Posterior vena cava (tissue), 2 donors: ENCODE measurements around the gene LYST. TPM values are rescaled to one million over a fixed set of nuclear protein-coding genes. Genes with fewer than 3 reads are reported as not detected.

Experiments
- DNase-seq: peaks from one replicate; pipeline ENCODE4 v3.0.0-alpha.2; 2020; ENCODE audit warnings: low spot score
- intact Hi-C, 2 donors: fragments of 100-400 bp; cut with DNase I; formaldehyde crosslinking; loops; one replicate each; pipeline versions ENCODE4 v1.14.1 to v1.14.2; 2022 to 2023
- total RNA-seq, 2 donors: library from RNA; stranded (reverse); fragmentation: NEBNext Ultra II Directional; extraction: Animal tissue kit (Norgen Biotek cat#: 25700); gene quantifications; one replicate each; pipeline ENCODE4 v1.2.1, GENCODE V29; 2021
- donor health status: DM: yes; HTN: yes; CAD: no.
- donor health status: DM: yes; HTN: yes; CAD: no.

LYST gene
- total RNA-seq, 2 donors from 2014 or later = 51.2 to 53.5 TPM

DNA sequence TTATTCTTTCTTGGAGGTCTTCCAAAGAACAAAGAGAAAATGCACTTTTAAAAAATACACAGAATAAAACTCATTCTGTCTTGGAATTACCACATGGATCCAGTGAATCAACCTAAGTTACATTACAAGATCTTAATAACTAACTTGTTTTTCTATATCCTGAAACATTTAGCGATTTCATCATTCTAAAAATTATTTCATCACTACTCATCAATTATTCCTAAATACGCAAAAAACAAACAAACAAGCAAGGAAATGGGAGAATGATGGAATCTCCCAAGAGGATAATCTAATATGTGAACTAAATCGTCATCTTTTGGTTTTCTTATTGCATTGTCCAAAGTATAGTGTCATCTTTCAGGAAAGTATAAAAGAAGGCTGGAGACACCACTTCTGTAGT is 178.6 kb downstream of the LYST start:
- intact Hi-C loops = no loop called here
- DNase-seq = no peak

GRCh38 chr1:235683653-235684052 is 183.1 kb downstream of the LYST start:
- intact Hi-C loops = no loop called here
- DNase-seq = no peak

GRCh38 chr1:235682216-235682615 is 184.5 kb downstream of the LYST start:
- intact Hi-C loops = no loop called here
- no peak for DNase-seq

DNA sequence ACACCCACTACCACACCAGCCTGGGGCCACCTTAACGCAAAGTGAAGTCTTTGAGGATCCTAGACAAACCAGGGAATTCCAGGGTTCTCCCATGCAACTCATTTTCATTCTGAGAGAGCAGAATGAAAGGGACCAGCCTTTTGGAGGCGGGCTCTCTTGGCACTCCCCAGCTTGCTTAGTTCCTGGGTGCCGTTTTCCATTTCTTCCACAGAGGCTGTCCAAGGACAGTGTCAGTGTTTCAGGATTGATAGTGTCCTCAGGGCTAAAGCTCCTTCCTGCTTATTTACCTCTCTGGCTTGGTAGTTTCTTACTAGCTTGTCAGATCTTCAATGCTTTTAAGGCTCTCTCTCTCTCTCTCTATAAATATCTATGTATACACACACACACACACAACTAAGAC is 187.1 kb downstream of the LYST start:
- intact Hi-C loops = no loop called here
- DNase-seq = no peak

DNA sequence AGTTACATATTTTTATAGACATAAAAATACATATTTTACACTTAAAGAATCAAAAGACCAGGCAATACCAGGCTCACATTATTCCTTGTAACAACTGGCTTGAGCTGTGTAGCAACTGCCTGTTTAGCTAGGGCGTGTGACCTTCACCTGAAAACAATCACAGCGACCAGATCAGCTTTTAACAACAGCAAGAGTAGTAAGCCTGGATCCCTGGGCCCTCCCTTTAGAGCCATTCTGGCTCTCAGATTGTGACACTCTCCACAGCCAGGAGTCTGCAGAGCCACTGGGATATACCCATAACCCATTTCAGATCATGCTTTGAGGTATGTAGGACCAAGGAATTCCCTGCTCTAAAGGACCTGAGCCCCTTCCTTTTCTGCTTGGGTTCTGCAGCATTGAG is 187.7 kb downstream of the LYST start:
- intact Hi-C loops = no loop called here
- no peak for DNase-seq

- no peak for DNase-seq
- intact Hi-C loops = no loop called here
These were observed 191.4 kb downstream of the LYST start for GRCh38 chr1:235675152-235675890.

DNA sequence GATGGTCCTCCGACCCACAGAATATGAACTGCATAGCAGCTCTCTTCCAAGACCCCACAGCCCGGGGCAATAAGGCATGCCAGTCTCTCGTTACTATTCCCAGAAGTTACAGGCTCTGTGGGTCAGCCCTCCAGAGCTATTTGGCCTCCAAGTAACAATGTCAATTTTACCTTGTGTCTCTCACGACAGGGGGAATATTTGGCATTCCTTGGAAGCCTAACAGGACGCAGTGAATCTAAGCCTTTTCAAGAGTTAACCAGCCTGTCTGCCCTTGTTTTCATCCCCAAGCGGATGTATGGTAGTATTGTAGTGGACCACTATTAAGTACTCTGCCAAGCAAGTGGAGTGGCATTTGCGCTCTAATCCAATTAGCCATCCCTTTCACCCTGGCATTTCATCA is 192.7 kb downstream of the LYST start:
- no peak for DNase-seq
- intact Hi-C loops = no loop called here

GRCh38 chr1:235671992-235672391 is 194.7 kb downstream of the LYST start:
- intact Hi-C loops = no loop called here
- DNase-seq = no peak

DNA sequence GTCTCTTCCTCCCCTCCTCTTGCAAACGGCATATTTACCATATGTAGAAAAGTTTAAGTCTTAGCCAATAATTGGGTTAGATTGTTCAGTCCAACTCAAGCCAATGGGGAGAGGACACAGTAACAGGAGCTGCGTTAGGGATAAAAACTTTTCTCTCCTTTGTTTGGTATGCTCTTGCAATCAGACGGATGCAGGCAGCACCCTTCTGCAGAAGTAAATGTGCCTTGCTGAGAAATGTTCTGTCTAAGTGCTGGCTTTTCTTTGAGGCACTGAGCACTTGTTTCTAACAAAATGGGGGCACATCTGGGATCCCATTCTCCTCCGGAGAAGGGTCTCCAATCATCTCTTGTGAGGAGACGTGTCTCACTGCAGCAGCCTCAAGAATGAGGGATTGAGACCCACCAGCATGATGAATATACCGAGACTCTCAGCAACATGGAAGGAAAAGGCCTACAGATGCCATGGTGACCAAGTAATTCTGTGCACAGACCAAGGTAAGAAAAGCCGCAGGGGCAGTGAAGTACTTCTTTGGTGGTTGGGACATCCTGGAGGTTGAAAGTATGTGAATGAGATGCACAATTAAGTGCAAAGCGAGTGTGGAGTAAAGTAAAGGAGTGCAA is 196.4 kb downstream of the LYST start:
- intact Hi-C loops = no loop called here
- no peak for DNase-seq

GRCh38 chr1:235669277-235669676 is 197.4 kb downstream of the LYST start:
- intact Hi-C loops = no loop called here
- DNase-seq = no peak

GRCh38 chr1:235663628-235664027 is 203.1 kb downstream of the LYST start:
- DNase-seq = no peak
- intact Hi-C loops = no loop called here

- intact Hi-C loops = no loop called here
- no peak for DNase-seq
These were observed 205.1 kb downstream of the LYST start for GRCh38 chr1:235661568-235661967.

- no peak for DNase-seq
- intact Hi-C loops = no loop called here
These were observed 207.4 kb downstream of the LYST start for GRCh38 chr1:235659186-235659771.

DNA sequence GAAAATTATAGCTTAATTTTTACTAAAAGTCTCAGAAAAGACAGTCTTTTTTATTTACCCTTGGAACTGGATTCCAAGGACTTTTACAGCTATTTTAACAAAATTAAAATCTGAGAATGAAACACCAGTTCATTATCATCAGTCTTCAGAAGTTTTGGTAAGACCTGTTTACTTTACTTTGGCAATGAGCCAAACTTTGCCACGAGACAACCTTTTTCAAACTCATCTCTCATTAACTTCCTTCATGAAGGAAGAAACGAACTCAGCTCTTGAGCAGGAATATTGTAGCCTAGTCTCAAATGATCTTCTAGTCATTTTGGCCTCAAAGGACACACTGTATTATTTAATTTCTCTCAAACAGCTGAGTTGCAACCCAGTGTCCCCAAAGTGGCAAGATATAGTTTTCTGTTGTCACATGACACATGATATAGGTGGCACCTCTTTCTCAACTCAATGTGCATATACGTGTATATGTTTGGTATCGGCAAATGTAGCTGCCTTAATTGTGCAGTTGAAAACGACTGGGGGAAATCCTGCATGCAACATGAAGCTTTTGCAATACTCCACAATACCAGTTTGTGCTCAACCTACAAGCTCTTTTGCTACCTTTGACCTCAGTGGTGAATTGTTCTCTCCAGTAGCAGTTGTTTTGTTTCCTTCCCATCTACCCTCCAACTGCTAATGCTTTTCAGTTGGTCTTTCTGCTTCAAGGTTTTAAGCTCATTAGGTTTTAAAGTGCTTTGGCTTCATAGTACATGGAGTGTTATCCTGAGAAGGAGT is 208.8 kb downstream of the LYST start:
- DNase-seq = no peak
- intact Hi-C loops = no loop called here

- intact Hi-C loops = no loop called here
- no peak for DNase-seq
These were observed 209.4 kb downstream of the LYST start for GRCh38 chr1:235657269-235657668.

DNA sequence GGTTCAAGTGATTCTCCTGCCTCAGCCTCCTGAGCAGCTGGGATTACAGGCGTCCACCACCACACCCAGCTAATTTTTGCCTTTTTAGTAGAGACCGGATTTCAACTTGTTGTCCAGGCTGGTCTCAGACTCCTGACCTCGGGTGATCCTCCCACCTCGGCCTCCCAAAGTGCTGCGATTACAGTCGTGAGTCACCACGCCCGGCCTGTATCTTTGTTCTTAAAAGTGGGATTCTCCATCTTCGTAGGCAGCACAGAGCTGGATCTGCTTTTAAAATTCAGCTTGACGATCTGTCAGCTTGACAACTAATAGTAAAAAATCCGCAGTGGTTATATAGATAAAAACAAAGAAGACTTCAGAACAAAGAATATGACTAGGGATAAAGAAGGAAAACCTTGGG is 214.3 kb downstream of the LYST start:
- intact Hi-C loops = no loop called here
- no peak for DNase-seq

DNA sequence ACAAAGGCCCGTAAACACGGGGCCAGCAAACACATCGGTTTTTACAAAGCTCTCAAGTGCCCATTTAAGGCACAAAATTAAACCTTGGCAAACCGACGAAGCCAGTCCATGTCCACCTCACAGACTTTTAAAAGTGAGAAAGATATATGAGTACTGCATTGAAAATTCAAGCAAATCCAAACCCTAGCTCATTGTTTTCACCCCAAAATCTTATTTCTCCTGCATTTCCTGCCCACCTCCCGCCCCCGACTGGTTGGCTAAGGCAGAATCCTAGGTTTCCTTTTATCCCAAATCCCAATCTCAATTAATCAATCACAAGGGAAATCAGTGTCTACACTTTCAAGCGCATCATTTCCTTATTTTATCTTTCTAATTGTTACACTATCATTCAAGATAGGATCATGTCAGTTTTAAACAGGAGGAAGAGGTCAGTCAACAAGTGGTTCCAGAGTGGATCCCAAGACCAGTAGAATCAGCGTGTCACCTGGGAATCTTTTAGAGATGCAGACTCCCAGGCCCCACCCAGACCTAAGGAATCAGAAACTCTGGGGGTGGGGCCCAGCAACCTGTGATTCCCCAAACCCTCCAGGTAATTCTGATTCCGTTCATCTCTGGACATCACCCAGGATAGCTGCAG is 215.4 kb downstream of the LYST start:
- intact Hi-C loops = no loop called here
- DNase-seq = no peak

GRCh38 chr1:235650341-235651169 is 216.2 kb downstream of the LYST start:
- intact Hi-C loops = no loop called here
- no peak for DNase-seq
